Prostate gland (tissue), 2 donors: Measurements from ENCODE around the gene ICE2.

ENCODE experiments used
- CTCF ChIP-seq, 4 experiments: fragments of 200-600 bp in 2 of 4; fragments of 450-650 bp in 2 of 4; sonication (generic) in 2 of 4; IDR thresholded peaks; 1 replicate in 3 of 4; 2 replicates in 1 of 4; pipeline ENCODE4 v1.5.1; 2016 to 2019; ENCODE audit warnings: antibody characterized with exemption in 4 of 4, mild to moderate bottlenecking in 2 of 4, moderate library complexity in 2 of 4
- POLR2A ChIP-seq: fragments of 450-650 bp; IDR thresholded peaks from one replicate; pipeline ENCODE4 v1.6.1; 2016; ENCODE audit warnings: antibody characterized with exemption, mild to moderate bottlenecking

- no peak for TF ChIP-seq POLR2A
- no peak for TF ChIP-seq CTCF (IDR thresholded peaks at IDR 0.05)
Observed at GRCh38 chr15:60480888-60481287, 1.9 kb upstream of the ICE2 start.
